Measurements from ENCODE around the gene TGFB1I1.

The TGFB1I1 gene

GRCh38 chr16:31484491-31485171 lies 12.7 kb downstream of the TGFB1I1 start:
- no peak for DNase-seq (ENCODE audit: insufficient read length, low spot score)
- no peak for FAIRE-seq
- no peak for TF ChIP-seq POLR2A (IDR thresholded peaks at IDR 0.05; ENCODE audit: low read depth, low read length)

DNA sequence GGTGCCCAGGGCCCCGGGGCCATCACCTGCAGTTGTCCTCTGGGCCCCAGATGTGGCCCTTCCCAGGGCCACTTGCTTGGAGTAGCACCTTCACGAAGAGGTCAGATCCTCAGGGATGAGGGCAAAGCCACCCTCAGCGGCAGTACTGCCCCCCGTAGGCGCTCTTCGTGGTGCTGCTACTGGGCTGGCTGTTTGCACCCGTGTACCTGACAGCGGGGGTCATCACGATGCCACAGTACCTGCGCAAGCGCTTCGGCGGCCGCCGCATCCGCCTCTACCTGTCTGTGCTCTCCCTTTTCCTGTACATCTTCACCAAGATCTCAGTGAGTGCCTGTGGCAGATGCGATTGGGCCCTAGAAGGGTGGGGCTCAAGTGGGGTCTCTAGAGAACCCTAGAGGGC lies 13.6 kb downstream of the TGFB1I1 start:
- FAIRE-seq (no peak), DNase-seq (ENCODE audit: insufficient read length, low spot score) (no peak)
- no peak for TF ChIP-seq POLR2A (IDR thresholded peaks at IDR 0.05; ENCODE audit: low read depth, low read length)

DNA sequence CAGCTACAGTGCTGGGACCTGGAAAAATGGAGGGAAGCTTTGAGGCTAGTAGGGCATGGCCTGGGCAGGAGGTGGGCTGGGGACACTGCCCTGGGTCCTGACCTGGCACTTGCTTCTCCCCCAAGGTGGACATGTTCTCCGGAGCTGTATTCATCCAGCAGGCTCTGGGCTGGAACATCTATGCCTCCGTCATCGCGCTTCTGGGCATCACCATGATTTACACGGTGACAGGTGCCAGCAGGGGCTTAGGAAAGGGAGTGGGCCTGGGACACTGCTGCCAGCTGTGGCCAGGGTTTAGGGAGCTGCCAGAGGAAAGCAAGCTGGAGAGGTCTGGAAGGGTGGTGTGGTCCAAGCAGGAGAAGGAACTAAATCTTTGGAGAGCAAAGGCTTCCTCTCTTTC lies 14.1 kb downstream of the TGFB1I1 start:
- no peak for DNase-seq (ENCODE audit: insufficient read length, low spot score)
- FAIRE-seq, result no peak

GRCh38 chr16:31487071-31487719 lies 15.2 kb downstream of the TGFB1I1 start:
- FAIRE-seq, result no peak
- no peak for TF ChIP-seq POLR2A (IDR thresholded peaks at IDR 0.05; ENCODE audit: low read depth, low read length)
- DNase-seq (ENCODE audit: insufficient read length, low spot score), result no peak

More for the DNA sequence above, 14.1 kb downstream of the TGFB1I1 start:
- TF ChIP-seq POLR2A (IDR thresholded peaks at IDR 0.05; ENCODE audit: low read depth, low read length), result no peak

DNA sequence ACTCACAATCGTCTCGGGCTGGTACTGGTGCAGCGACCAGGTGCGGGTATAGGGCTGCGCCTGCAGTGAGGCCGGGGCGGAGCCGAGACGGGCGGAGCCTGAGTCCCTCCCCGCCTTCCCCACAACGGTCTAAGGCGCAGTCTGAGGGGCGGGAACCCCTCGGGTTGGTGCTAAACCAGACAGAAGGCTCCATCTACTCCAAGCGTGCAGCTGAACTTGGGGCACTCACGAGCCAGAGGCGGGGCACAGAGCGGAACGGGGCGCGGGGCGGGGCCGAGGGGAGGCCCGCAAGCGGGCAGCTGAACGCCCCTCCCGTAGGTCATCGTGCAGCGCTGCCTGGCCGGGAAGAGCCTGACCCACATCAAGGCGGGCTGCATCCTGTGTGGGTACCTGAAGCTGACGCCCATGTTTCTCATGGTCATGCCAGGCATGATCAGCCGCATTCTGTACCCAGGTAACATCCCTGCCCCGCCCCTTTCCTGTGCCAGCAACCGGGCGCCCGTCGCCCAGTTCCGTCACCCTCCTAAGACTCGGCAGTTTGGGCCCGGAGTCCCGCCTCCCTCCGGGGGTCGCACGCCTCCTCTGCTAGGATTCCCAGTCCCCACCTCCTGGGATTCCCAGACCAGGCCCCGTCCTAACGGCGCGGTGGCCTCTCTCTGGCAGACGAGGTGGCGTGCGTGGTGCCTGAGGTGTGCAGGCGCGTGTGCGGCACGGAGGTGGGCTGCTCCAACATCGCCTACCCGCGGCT lies 15.9 kb downstream of the TGFB1I1 start:
- no peak for TF ChIP-seq POLR2A (IDR thresholded peaks at IDR 0.05; ENCODE audit: low read depth, low read length)
- no peak for DNase-seq (ENCODE audit: insufficient read length, low spot score)

GRCh38 chr16:31488468-31489297 lies 16.7 kb downstream of the TGFB1I1 start:
- TF ChIP-seq POLR2A (IDR thresholded peaks at IDR 0.05; ENCODE audit: low read depth, low read length), result no peak
- FAIRE-seq (no peak), DNase-seq (ENCODE audit: insufficient read length, low spot score) (no peak)

More for the DNA sequence above, 15.9 kb downstream of the TGFB1I1 start:
- no peak for FAIRE-seq

- TF ChIP-seq POLR2A (IDR thresholded peaks at IDR 0.05; ENCODE audit: low read depth, low read length), result no peak
- DNase-seq (ENCODE audit: insufficient read length, low spot score) (no peak), FAIRE-seq (no peak)
Observed at GRCh38 chr16:31489298-31489564, 17.3 kb downstream of the TGFB1I1 start.

- DNase-seq (ENCODE audit: insufficient read length, low spot score), result no peak
- no peak for FAIRE-seq
- TF ChIP-seq POLR2A (IDR thresholded peaks at IDR 0.05; ENCODE audit: low read depth, low read length), result no peak
Observed at GRCh38 chr16:31489616-31490584, 17.9 kb downstream of the TGFB1I1 start.

- FAIRE-seq (no peak), DNase-seq (ENCODE audit: insufficient read length, low spot score) (no peak)
- no peak for TF ChIP-seq POLR2A (IDR thresholded peaks at IDR 0.05; ENCODE audit: low read depth, low read length)
Observed at GRCh38 chr16:31491778-31492418, 19.9 kb downstream of the TGFB1I1 start.

DNA sequence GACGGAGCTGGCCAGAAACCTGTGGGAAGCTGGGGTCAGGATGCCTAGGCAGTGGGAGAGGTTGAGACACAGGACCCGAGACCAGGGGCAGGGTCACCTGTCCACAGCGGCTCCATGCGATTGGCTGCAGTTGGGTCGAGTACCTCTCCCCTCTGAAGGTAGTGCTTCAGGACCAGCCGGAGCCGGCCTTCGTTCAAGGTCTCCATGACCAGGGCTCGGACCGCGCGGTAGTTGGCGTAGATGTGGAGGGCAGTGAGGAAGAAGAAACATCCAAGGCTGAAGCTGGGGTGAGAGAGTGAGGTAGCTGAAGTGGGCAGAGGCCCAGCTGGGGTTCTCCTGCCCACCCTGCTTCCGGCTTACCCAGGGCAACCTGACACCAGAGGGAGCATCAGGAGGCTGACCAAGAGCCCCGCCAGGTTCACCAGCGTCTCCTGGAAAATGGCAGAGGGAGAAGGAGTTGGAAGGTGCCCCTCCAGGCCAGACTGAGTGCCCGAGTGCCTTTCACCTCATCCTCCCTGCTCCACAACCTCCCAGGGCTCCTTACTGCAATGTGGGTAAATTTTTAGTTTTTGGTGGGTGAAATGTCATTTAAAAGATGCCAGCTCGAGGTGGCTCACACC lies 21.7 kb downstream of the TGFB1I1 start:
- no peak for TF ChIP-seq POLR2A (IDR thresholded peaks at IDR 0.05; ENCODE audit: low read depth, low read length)
- DNase-seq (ENCODE audit: insufficient read length, low spot score) (no peak), FAIRE-seq (no peak)

- no peak for DNase-seq (ENCODE audit: insufficient read length, low spot score)
- no peak for TF ChIP-seq POLR2A (IDR thresholded peaks at IDR 0.05; ENCODE audit: low read depth, low read length)
- FAIRE-seq, result no peak
Observed at GRCh38 chr16:31496670-31497069, 24.7 kb downstream of the TGFB1I1 start.

DNA sequence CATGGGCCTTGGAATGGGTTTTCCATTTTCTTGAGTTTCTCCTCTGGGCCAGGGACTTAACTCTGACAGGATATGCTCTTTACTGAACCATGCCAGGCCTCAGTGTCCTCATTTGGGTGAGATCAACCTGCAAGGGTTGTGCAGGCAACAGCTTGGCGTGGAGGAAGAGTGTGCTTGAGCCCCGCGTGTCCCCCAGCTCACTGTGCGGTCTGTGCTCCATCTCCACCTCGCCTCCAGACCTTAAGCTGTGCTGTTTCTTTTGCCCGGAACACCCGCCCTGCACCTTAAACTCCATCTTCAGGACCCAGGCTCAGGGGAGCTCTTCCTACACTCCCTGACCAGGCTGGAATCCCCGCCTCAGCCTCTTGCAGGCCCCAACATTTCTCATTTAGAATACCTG lies 26.5 kb downstream of the TGFB1I1 start:
- DNase-seq (ENCODE audit: insufficient read length, low spot score) (no peak), FAIRE-seq (no peak)
- no peak for TF ChIP-seq POLR2A (IDR thresholded peaks at IDR 0.05; ENCODE audit: low read depth, low read length)

All from H54 (cell line).